HepG2 (cell line): ENCODE results near the gene XPC.

ENCODE experiments used
- CEBPB ChIP-seq: IDR thresholded peaks from 2 replicates; pipeline ENCODE4 v1.6.1; 2011; ENCODE audit warnings: low read depth, low read length, improper control_type of control experiment, borderline replicate concordance
- CTCF ChIP-seq: sonication (generic); formaldehyde crosslinking; IDR thresholded peaks from 2 replicates; pipeline ENCODE4 v1.5.0; 2020; ENCODE audit warnings: mild to moderate bottlenecking, missing genetic modification reagents, moderate library complexity
- EP300 ChIP-seq, 3 experiments: sonication (generic) in 1 of 3; formaldehyde crosslinking in 1 of 3; IDR thresholded peaks; 2 replicates each; pipeline versions ENCODE4 v1.5.1 to v1.6.1; 2011 to 2020; ENCODE audit warnings: low read depth in 2 of 3, low read length in 2 of 3, borderline replicate concordance in 1 of 3, improper control_type of control experiment in 1 of 3, mild to moderate bottlenecking in 1 of 3, missing genetic modification reagents in 1 of 3, moderate library complexity in 1 of 3
- HOMEZ ChIP-seq: IDR thresholded peaks from 2 replicates; pipeline ENCODE4 v1.6.1; 2016; ENCODE audit warnings: low read depth
- HOXA7 ChIP-seq: sonication (generic); formaldehyde crosslinking; IDR thresholded peaks from 2 replicates; pipeline ENCODE4 v1.8.1; 2022; ENCODE audit warnings: mild to moderate bottlenecking, missing genetic modification reagents, moderate library complexity
- HOXD1 ChIP-seq: sonication (generic); formaldehyde crosslinking; IDR thresholded peaks from 2 replicates; pipeline ENCODE4 v1.5.0; 2020; ENCODE audit warnings: missing genetic modification reagents
- POLR2A ChIP-seq, 2 experiments: IDR thresholded peaks; 2 replicates each; pipeline ENCODE4 v1.6.1; 2011; ENCODE audit warnings: low read depth in 2 of 2, low read length in 2 of 2, mild to moderate bottlenecking in 1 of 2, moderate library complexity in 1 of 2; ENCODE audit not compliant: insufficient read depth in 1 of 2
- SMAD1 ChIP-seq: sonication (generic); formaldehyde crosslinking; IDR thresholded peaks from 2 replicates; pipeline ENCODE4 v1.4.0; 2020; ENCODE audit warnings: missing genetic modification reagents, low read depth, mild to moderate bottlenecking, borderline replicate concordance
- YY1 ChIP-seq: IDR thresholded peaks from 2 replicates; pipeline ENCODE4 v1.6.1; 2011; ENCODE audit warnings: low read length, low read depth, moderate library complexity, mild to moderate bottlenecking; ENCODE audit not compliant: insufficient read depth, insufficient replicate concordance
- ZBTB49 ChIP-seq: sonication (generic); formaldehyde crosslinking; IDR thresholded peaks from 2 replicates; pipeline ENCODE4 v1.4.0; 2020; ENCODE audit warnings: missing genetic modification reagents, borderline replicate concordance

GRCh38 chr3:14140668-14141067, 37.7 kb downstream of the XPC start:
- no peak for TF ChIP-seq POLR2A (IDR thresholded peaks at IDR 0.05; ENCODE audit: insufficient read depth in 1 of 2, low read depth in 2 of 2, low read length in 2 of 2)
- TF ChIP-seq SMAD1 (CRISPR knock-in tag): no peak
- no peak for TF ChIP-seq CTCF (CRISPR knock-in tag)
- no peak for TF ChIP-seq EP300 (IDR thresholded peaks at IDR 0.05; ENCODE audit: low read depth in 2 of 2, low read length in 2 of 2)
- TF ChIP-seq EP300 (CRISPR knock-in tag; IDR thresholded peaks at IDR 0.05; ENCODE audit: borderline replicate concordance): no peak
- TF ChIP-seq ZBTB49 (CRISPR knock-in tag): no peak
- no peak for TF ChIP-seq CEBPB
- TF ChIP-seq HOXD1 (CRISPR knock-in tag): no peak
- no peak for TF ChIP-seq HOXA7 (CRISPR knock-in tag)
- no peak for TF ChIP-seq HOMEZ
- no peak for TF ChIP-seq YY1
